Activated CD8-positive, alpha-beta memory T cell treated with anti-CD3 and anti-CD28 coated beads, Interleukin-2, amount 10 ng/mL, durations not matched to agents 7 days and 5 days (primary cell): ENCODE results near the gene RPS6KA2. TPM values are rescaled to one million over a fixed set of nuclear protein-coding genes. Genes with fewer than 3 reads are reported as not detected.

Experiments
- ATAC-seq: fragments of 150-1000 bp; cut with Tn5 transposase; one replicate; pipeline ENCODE4 v1.10.0; 2021; ENCODE audit warnings: moderate library complexity
- CTCF ChIA-PET: fragments of 350-600 bp; sonication (Branson Sonifier 250); formaldehyde crosslinking; loops from one replicate; lab custom pipeline; 2021; ENCODE audit warnings: antibody characterized with exemption; lab: Charles Lee
- DNase-seq: peaks from one replicate; pipeline ENCODE4 v3.0.0-alpha.2; 2020
- H3K27ac Mint-ChIP-seq: one replicate; pipeline ENCODE4 v1.8.0; 2021; ENCODE audit warnings: mild to moderate bottlenecking, mixed read lengths
- H3K27me3 Mint-ChIP-seq: one replicate; pipeline ENCODE4 v1.8.0; 2021; ENCODE audit warnings: mixed read lengths
- H3K36me3 Mint-ChIP-seq: one replicate; pipeline ENCODE4 v1.8.0; 2021; ENCODE audit warnings: mild to moderate bottlenecking, mixed read lengths
- H3K4me1 Mint-ChIP-seq: one replicate; pipeline ENCODE4 v1.8.0; 2021; ENCODE audit warnings: mixed read lengths
- H3K4me3 Mint-ChIP-seq: one replicate; pipeline ENCODE4 v1.8.0; 2021; ENCODE audit warnings: mild to moderate bottlenecking, moderate library complexity, mixed read lengths
- H3K9me3 Mint-ChIP-seq: one replicate; pipeline ENCODE4 v1.8.0; 2022; ENCODE audit warnings: low read depth, mixed read lengths
- total RNA-seq, 2 experiments: library from RNA; stranded (reverse); gene quantifications; one replicate each; pipeline ENCODE4 v1.2.3, GENCODE V29; 2021

Gene RPS6KA2
- total RNA-seq, 2 experiments from 2014 or later, result 4.5 to 5.4 TPM

DNA sequence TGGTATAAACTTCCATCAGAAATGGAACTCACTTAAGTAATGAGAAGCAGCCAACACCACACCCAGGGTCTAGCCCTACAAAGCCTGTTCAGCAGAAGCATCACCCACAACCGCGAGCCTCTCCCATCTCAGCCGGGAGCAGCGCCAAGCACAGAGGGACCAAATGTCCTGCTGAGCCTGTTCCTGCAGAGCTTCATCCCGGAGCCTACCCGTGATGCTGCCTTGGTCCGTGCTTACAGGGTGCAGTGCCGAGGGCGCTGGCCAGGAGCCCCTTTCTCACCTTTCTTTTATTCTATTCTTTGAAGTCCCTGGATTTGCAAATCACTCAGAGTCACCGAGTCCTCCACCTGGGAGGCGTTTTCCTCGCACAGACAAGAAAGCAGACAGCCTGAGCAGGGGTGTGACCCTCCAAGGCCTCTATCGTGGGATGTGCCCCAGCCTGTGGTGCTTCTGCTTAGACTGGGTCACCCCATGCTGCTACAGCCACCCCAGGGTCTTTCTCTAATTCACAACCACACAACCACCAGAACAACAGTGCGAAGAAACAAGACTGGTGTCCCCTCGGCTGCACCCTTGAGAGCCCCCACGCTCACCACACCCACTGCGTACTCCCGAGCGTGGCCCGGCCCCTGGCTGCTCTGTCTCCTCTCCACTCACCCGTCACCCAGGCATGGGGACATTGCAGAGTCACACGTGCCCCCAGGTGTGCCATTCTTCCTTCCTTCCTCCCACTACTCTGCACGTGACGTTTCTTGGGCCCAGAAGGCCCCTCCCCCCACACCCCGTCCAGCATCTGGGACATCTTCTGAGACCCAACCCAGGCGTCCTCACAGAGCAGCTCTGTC lies 152.1 kb downstream of the RPS6KA2 start:
- CTCF ChIA-PET, result no interaction called here
- Mint-ChIP-seq H3K9me3 (no peaks in the 10 kb centered on the region), H3K27ac (no peak overlapping the region), H3K27me3 (no peaks in the 10 kb centered on the region), H3K4me1 (peaks cover 1% of the 10 kb centered on the region), H3K4me3 (no peak overlapping the region), H3K36me3 (no peaks in the 10 kb centered on the region)
- DNase-seq (no peak), ATAC-seq (no peak)

DNA sequence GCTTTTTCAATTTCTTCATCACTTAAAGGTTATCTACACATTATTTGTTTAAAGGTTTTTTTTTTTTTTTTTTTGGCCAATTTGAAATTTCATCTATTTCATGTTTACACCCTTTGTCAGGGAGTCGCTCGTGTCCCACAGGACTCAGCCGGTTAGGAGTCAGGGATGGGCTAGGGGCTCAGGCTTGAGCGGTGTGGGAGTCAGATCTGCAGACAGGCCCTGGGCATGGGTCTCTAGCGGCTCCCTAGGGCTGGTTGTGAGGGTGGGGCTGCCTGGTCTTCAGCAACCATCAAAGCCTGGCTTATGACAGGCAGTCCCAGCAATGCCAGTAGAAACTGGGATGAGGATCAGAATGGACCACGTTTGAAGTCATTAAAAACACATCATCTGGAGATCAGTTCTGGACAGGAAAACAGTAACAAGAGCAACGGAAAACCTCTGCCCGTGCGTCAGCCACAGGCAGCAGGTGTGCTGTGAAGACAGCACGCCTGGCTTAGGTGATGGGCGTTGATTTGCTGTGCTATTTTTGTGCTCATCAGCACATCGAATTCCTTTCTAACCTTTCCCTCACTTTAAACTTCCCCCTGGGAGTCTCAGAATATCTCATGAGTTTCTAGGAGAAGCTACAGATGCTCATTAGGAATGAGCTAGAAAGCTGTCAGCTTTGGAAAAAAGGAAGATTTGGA lies 153.0 kb downstream of the RPS6KA2 start:
- CTCF ChIA-PET, result no interaction called here

DNA sequence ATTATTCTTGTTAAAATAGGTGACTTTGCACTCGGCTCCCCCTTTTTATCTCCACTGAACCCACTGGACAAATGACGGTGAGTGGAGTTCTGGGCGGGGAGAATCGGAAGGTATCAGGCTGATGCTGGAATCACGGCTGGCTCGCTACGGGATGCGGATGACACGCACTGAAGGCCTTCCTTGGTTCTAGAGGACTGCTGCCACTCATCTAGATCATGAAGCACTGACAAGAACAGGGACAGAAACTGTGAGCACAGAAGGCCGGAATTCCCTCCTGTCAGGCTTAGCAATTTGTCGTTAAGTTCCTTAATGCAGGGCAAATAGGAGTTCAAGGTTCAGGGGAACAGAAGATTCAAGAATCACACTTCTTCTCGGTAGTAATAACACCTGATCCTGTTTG lies 154.4 kb downstream of the RPS6KA2 start:
- H3K27me3 Mint-ChIP-seq, result no peaks in the 10 kb centered on the region
- H3K4me3 Mint-ChIP-seq, result no peak overlapping the region
- no peaks in the 10 kb centered on the region for H3K9me3 Mint-ChIP-seq
- CTCF ChIA-PET, result no interaction called here
- no peak for ATAC-seq
- H3K27ac Mint-ChIP-seq, result no peak overlapping the region
- no peak for DNase-seq
- peaks cover 1% of the 10 kb centered on the region for H3K4me1 Mint-ChIP-seq
- H3K36me3 Mint-ChIP-seq, result no peaks in the 10 kb centered on the region

More for the DNA sequence above, 153.0 kb downstream of the RPS6KA2 start:
- no peaks in the 10 kb centered on the region for H3K9me3 Mint-ChIP-seq
- no peaks in the 10 kb centered on the region for H3K36me3 Mint-ChIP-seq
- no peak overlapping the region for H3K27ac Mint-ChIP-seq
- no peak for DNase-seq
- peaks cover 1% of the 10 kb centered on the region for H3K4me1 Mint-ChIP-seq
- no peaks in the 10 kb centered on the region for H3K27me3 Mint-ChIP-seq
- H3K4me3 Mint-ChIP-seq, result no peak overlapping the region
- ATAC-seq, result no peak

DNA sequence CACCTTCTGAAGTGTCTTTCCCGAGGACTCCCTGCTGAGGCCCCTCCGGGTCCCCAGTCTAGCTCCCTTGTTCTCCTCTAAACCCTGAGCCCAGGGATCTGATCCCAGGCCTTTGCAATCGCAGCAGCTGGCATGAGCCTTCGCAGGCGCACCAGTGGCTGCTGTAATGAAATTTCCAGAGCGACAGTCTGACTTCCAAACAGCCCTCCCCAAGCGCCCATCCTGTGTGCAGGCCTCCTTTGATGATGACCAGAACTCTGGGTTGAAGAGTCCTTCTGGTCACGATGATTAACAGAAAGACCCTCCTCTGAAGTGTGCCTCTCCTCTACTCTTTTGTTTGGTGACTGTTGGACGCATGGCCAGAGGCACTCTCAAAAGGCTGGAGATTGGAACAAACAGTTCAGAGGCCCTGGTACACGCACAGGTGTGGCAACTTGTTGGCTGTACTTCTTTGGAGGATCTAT lies 155.2 kb downstream of the RPS6KA2 start:
- no peak for DNase-seq
- H3K27me3 Mint-ChIP-seq, result peaks cover 4% of the 10 kb centered on the region
- no peak overlapping the region for H3K27ac Mint-ChIP-seq
- H3K9me3 Mint-ChIP-seq, result no peaks in the 10 kb centered on the region
- H3K36me3 Mint-ChIP-seq, result no peaks in the 10 kb centered on the region
- peaks cover 1% of the 10 kb centered on the region for H3K4me1 Mint-ChIP-seq
- H3K4me3 Mint-ChIP-seq, result no peak overlapping the region
- CTCF ChIA-PET, result no interaction called here
- no peak for ATAC-seq

- no peak for DNase-seq
- no peak for ATAC-seq
- no peaks in the 10 kb centered on the region for H3K9me3 Mint-ChIP-seq
- H3K4me3 Mint-ChIP-seq, result no peak overlapping the region
- H3K36me3 Mint-ChIP-seq, result no peaks in the 10 kb centered on the region
- no peak overlapping the region for H3K27ac Mint-ChIP-seq
- peaks cover 6% of the 10 kb centered on the region for H3K27me3 Mint-ChIP-seq
- CTCF ChIA-PET, result no interaction called here
- peaks cover 1% of the 10 kb centered on the region for H3K4me1 Mint-ChIP-seq
Observed at GRCh38 chr6:166470863-166471410, 156.1 kb downstream of the RPS6KA2 start.

GRCh38 chr6:166470029-166470862 lies 156.8 kb downstream of the RPS6KA2 start:
- no peak overlapping the region for H3K27ac Mint-ChIP-seq
- H3K27me3 Mint-ChIP-seq, result peaks cover 6% of the 10 kb centered on the region
- no peaks in the 10 kb centered on the region for H3K36me3 Mint-ChIP-seq
- ATAC-seq (no peak), DNase-seq (no peak)
- peaks cover 7% of the 10 kb centered on the region for H3K4me1 Mint-ChIP-seq
- no peak overlapping the region for H3K4me3 Mint-ChIP-seq
- H3K9me3 Mint-ChIP-seq, result no peaks in the 10 kb centered on the region
- CTCF ChIA-PET, result no interaction called here

GRCh38 chr6:166469426-166469961 lies 157.6 kb downstream of the RPS6KA2 start:
- CTCF ChIA-PET, result interaction anchor here (1.0 kb wide), 1 partner anchor 50 kb away, joined by 3 read pairs; no protein-coding TSS in a partner anchor
- Mint-ChIP-seq H3K36me3 (no peaks in the 10 kb centered on the region), H3K27me3 (peaks cover 6% of the 10 kb centered on the region), H3K9me3 (no peaks in the 10 kb centered on the region), H3K4me1 (peaks cover 11% of the 10 kb centered on the region), H3K27ac (no peak overlapping the region), H3K4me3 (no peak overlapping the region)
- DNase-seq (no peak), ATAC-seq (no peak)

DNA sequence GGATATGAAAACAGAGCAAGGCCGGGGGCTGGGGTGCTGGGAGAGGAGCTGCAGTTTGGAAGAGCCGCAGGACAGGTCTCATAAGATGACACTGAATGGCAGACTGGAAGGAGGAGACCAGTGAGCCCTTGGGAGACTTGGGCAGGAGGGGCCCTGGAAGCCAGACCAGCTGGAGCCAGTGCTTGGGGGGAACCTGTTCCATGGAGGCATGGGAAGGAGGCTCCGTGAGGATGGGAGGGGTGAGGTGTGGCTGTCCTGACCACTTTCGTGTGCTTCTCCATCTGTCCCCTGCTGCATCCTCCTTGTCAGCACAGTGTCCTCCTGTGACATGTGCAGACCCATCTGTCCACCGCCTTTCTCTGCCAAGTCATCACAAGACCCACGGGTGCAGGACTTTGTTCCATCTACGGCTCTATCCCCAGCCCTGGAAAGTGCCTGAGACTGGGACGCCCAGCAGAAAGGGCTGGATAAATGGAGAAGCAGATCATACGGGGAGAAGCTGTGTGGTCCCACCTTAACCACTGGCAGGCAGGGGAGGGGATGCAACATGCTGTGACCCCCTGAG lies 159.5 kb downstream of the RPS6KA2 start:
- Mint-ChIP-seq H3K27ac (no peak overlapping the region), H3K9me3 (no peaks in the 10 kb centered on the region), H3K36me3 (no peaks in the 10 kb centered on the region), H3K27me3 (peaks cover 6% of the 10 kb centered on the region), H3K4me1 (peaks cover 10% of the 10 kb centered on the region), H3K4me3 (no peak overlapping the region)
- CTCF ChIA-PET, result no interaction called here
- DNase-seq (no peak), ATAC-seq (no peak)

GRCh38 chr6:166466178-166467122 lies 160.6 kb downstream of the RPS6KA2 start:
- DNase-seq (no peak), ATAC-seq (no peak)
- no peaks in the 10 kb centered on the region for H3K36me3 Mint-ChIP-seq
- no peaks in the 10 kb centered on the region for H3K9me3 Mint-ChIP-seq
- CTCF ChIA-PET, result interaction anchor here (1.1 to 2.3 kb wide), 2 partner anchors 10 to 22 kb away, joined by 3 to 7 read pairs; no protein-coding TSS in a partner anchor
- peaks cover 10% of the 10 kb centered on the region for H3K4me1 Mint-ChIP-seq
- no peak overlapping the region for H3K27ac Mint-ChIP-seq
- H3K4me3 Mint-ChIP-seq, result no peak overlapping the region
- H3K27me3 Mint-ChIP-seq, result peaks cover 6% of the 10 kb centered on the region

GRCh38 chr6:166465671-166466087 lies 161.4 kb downstream of the RPS6KA2 start:
- Mint-ChIP-seq H3K27ac (no peak overlapping the region), H3K36me3 (no peaks in the 10 kb centered on the region), H3K4me1 (peaks cover 10% of the 10 kb centered on the region), H3K27me3 (peaks cover 6% of the 10 kb centered on the region), H3K4me3 (no peak overlapping the region), H3K9me3 (no peaks in the 10 kb centered on the region)
- DNase-seq (no peak), ATAC-seq (no peak)
- CTCF ChIA-PET, result interaction anchor here (1.1 to 2.3 kb wide), 2 partner anchors 9 to 22 kb away, joined by 3 to 7 read pairs; no protein-coding TSS in a partner anchor

DNA sequence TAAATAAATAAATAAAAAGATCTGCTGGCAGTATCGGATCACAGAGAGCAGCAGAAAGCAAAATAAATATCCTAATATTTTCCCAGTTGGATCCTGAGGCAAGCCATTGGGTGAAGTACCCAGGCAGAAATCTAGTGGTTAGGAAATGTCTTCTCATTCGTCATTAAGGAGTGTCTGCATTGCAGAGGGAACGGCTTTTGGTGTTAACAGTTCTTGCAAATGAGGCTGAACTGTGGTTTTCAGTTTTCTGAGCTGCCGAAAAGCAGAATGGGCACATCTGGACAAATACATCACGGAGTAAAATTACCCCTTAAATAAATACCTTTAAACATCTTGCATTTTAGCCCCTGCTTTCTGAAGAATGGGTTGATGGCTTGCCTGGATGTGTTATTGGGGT lies 162.1 kb downstream of the RPS6KA2 start:
- no peak overlapping the region for H3K4me3 Mint-ChIP-seq
- ATAC-seq (no peak), DNase-seq (no peak)
- CTCF ChIA-PET, result interaction anchor here (1.1 to 2.3 kb wide), 2 partner anchors 8 to 23 kb away, joined by 3 to 7 read pairs; no protein-coding TSS in a partner anchor
- H3K4me1 Mint-ChIP-seq, result peaks cover 10% of the 10 kb centered on the region
- no peaks in the 10 kb centered on the region for H3K9me3 Mint-ChIP-seq
- peaks cover 6% of the 10 kb centered on the region for H3K27me3 Mint-ChIP-seq
- H3K36me3 Mint-ChIP-seq, result no peaks in the 10 kb centered on the region
- H3K27ac Mint-ChIP-seq, result no peak overlapping the region
